ENCODE data around the gene CLCN6. TPM values are rescaled to one million over a fixed set of nuclear protein-coding genes. Genes with fewer than 3 reads are reported as not detected.
A peak's percentile ranks its signal among the peaks of the same experiment; 100 is the strongest.

CLCN6 gene
- total RNA-seq, 1 experiment from 2014 or later = 13.7 TPM

DNA sequence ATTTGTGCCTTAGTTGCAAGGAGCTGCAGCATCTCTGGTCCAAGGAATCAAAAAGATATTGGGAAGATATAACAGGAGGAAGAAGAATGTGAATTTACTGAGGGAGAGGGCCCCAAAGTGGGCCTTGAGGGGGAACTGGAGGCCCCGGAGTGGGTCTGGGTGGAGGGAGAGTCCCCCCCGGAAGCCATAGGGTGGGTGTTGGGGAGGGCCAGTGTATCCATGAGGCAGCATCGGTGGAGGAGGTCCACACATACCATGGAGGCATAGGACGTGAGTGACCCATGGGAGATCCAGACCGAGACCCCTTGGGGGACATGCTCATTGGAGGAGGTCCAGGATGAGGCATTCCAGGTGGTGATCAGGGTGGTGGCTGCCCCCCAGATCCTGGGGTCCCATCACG is 44.7 kb upstream of the CLCN6 start:
- ChIA-PET POLR2A (no interaction called here), RAD21 (ENCODE audit: low non-redundant PET in 1 of 2, low total read pairs in 2 of 2, uncharacterized antibody in 2 of 2, unreplicated experiment in 2 of 2) (no interaction called here), CTCF (no interaction called here)
- Histone ChIP-seq H3K4me1 (ENCODE audit: control insufficient read depth in 1 of 2, insufficient read depth in 2 of 2, low read length in 2 of 2) (peaks cover 0 to 8% of the 10 kb centered on the region in 2 experiments; a peak in 1 of 4 replicates), H3K27me3 (ENCODE audit: insufficient read depth, low read length) (no peaks in the 10 kb centered on the region), H4K20me1 (ENCODE audit: insufficient read depth) (no peaks in the 10 kb centered on the region), H3K9me3 (ENCODE audit: control insufficient read depth in 1 of 2, insufficient read depth in 1 of 2, low read depth in 1 of 2, low read length in 2 of 2) (no peaks in the 10 kb centered on the region; a peak in 1 of 4 replicates), H3K79me2 (ENCODE audit: insufficient read depth, low read length) (no peaks in the 10 kb centered on the region), H3K9ac (ENCODE audit: low read length) (no peak overlapping the region), H3K27ac (ENCODE audit: low read depth, low read length) (no peak overlapping the region), H3K9me2 (ENCODE audit: insufficient read depth) (no peaks in the 10 kb centered on the region), H3K36me3 (ENCODE audit: control insufficient read depth in 1 of 2, insufficient read depth in 2 of 2, low read length in 2 of 2) (no peaks in the 10 kb centered on the region), H2AFZ (ENCODE audit: low read depth, low read length, poor library complexity, severe bottlenecking) (no peak overlapping the region), H3K4me3 (replicated peaks in 1 of 2; ENCODE audit: low read depth in 1 of 2, low read length in 2 of 2) (no peak overlapping the region), H3K4me2 (ENCODE audit: low read length) (no peak overlapping the region)
- no peak for DNase-seq (ENCODE audit: low read depth, low spot score)
- no peak for ATAC-seq
- TF ChIP-seq, protein P1, sequence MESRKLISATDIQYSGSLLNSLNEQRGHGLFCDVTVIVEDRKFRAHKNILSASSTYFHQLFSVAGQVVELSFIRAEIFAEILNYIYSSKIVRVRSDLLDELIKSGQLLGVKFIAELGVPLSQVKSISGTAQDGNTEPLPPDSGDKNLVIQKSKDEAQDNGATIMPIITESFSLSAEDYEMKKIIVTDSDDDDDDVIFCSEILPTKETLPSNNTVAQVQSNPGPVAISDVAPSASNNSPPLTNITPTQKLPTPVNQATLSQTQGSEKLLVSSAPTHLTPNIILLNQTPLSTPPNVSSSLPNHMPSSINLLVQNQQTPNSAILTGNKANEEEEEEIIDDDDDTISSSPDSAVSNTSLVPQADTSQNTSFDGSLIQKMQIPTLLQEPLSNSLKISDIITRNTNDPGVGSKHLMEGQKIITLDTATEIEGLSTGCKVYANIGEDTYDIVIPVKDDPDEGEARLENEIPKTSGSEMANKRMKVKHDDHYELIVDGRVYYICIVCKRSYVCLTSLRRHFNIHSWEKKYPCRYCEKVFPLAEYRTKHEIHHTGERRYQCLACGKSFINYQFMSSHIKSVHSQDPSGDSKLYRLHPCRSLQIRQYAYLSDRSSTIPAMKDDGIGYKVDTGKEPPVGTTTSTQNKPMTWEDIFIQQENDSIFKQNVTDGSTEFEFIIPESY (IDR thresholded peaks at IDR 0.05; ENCODE audit: extremely low read depth, insufficient replicate concordance, low read length) = no peak
- TF ChIP-seq YY1 (IDR thresholded peaks at IDR 0.05; ENCODE audit: extremely low read depth, insufficient replicate concordance, low read depth, low read length) (no peak), TCF7L2 (IDR thresholded peaks at IDR 0.05; ENCODE audit: borderline replicate concordance, extremely low read depth, insufficient read depth, insufficient read length) (no peak), FOSL1 (IDR thresholded peaks at IDR 0.05; ENCODE audit: low read depth) (no peak), ZNF274 (IDR thresholded peaks at IDR 0.05; ENCODE audit: low read depth, low read length) (no peak)
- intact Hi-C loops (cut with micrococcal nuclease) = no loop called here
- no TSS peak for BruUV-seq (replicated peaks)

DNA sequence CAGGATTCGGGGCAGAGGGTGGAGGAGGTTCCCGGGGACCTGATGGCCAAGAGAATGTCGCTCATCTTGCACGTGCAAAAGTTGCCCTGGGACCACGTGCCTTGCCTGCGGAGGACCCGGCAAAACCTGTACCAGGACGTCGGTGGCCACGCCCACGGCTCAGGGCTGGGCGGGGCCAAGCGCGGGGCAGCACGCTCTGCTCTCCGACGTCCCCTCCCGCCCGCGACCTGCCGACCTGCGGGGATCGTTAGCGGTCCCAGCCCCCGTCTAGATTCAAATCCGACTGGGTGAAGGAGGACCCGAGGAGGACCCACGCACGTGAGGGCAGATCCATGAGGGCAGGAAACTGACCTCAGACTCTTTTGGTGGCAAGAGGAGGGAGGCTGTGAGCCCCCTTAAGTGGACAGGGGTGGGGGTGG is 44.0 kb upstream of the CLCN6 start, which contains the start of gene C1orf167:
Gene C1orf167, plus strand, starts transcription at position 206 of the 419 bp plus-strand sequence. CDS start 2,208 bp downstream, outside the sequence.
- Histone ChIP-seq H3K27ac (ENCODE audit: low read depth, low read length) (no peak within 1 kb of the TSS), H3K9ac (ENCODE audit: low read length) (no peak within 1 kb of the TSS), H3K4me1 (ENCODE audit: control insufficient read depth in 1 of 2, insufficient read depth in 2 of 2, low read length in 2 of 2) (peaks cover 0 to 8% of the 10 kb centered on the region in 2 experiments; a peak in 1 of 4 replicates), H2AFZ (ENCODE audit: low read depth, low read length, poor library complexity, severe bottlenecking) (peak within 1 kb of the TSS; percentile 40), H3K9me3 (ENCODE audit: control insufficient read depth in 1 of 2, insufficient read depth in 1 of 2, low read depth in 1 of 2, low read length in 2 of 2) (no peaks in the 10 kb centered on the region; a peak in 1 of 4 replicates), H3K36me3 (ENCODE audit: control insufficient read depth in 1 of 2, insufficient read depth in 2 of 2, low read length in 2 of 2) (no peaks in the 10 kb centered on the region), H3K27me3 (ENCODE audit: insufficient read depth, low read length) (no peaks in the 10 kb centered on the region), H3K4me3 (replicated peaks in 1 of 2; ENCODE audit: low read depth in 1 of 2, low read length in 2 of 2) (no peak within 1 kb of the TSS), H3K4me2 (ENCODE audit: low read length) (no peak within 1 kb of the TSS), H4K20me1 (ENCODE audit: insufficient read depth) (no peaks in the 10 kb centered on the region), H3K79me2 (ENCODE audit: insufficient read depth, low read length) (no peaks in the 10 kb centered on the region), H3K9me2 (ENCODE audit: insufficient read depth) (no peaks in the 10 kb centered on the region)
- peak; percentile 86 for ATAC-seq
- RAD21 ChIA-PET (ENCODE audit: low non-redundant PET in 1 of 2, low total read pairs in 2 of 2, uncharacterized antibody in 2 of 2, unreplicated experiment in 2 of 2) = no interaction called here
- DNase-seq (ENCODE audit: low read depth, low spot score) = no peak
- CTCF ChIA-PET = no interaction called here
- POLR2A ChIA-PET = no interaction called here
- TF ChIP-seq JUND (IDR thresholded peaks at IDR 0.05) = no peak
- TF ChIP-seq, protein P2, sequence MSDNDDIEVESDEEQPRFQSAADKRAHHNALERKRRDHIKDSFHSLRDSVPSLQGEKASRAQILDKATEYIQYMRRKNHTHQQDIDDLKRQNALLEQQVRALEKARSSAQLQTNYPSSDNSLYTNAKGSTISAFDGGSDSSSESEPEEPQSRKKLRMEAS (IDR thresholded peaks at IDR 0.05) = peak; percentile 57
- TF ChIP-seq SIN3A (IDR thresholded peaks at IDR 0.05; ENCODE audit: low read depth) = no peak
- TF ChIP-seq SRF (IDR thresholded peaks at IDR 0.05; ENCODE audit: low read depth) = no peak
- TF ChIP-seq, protein P3, sequence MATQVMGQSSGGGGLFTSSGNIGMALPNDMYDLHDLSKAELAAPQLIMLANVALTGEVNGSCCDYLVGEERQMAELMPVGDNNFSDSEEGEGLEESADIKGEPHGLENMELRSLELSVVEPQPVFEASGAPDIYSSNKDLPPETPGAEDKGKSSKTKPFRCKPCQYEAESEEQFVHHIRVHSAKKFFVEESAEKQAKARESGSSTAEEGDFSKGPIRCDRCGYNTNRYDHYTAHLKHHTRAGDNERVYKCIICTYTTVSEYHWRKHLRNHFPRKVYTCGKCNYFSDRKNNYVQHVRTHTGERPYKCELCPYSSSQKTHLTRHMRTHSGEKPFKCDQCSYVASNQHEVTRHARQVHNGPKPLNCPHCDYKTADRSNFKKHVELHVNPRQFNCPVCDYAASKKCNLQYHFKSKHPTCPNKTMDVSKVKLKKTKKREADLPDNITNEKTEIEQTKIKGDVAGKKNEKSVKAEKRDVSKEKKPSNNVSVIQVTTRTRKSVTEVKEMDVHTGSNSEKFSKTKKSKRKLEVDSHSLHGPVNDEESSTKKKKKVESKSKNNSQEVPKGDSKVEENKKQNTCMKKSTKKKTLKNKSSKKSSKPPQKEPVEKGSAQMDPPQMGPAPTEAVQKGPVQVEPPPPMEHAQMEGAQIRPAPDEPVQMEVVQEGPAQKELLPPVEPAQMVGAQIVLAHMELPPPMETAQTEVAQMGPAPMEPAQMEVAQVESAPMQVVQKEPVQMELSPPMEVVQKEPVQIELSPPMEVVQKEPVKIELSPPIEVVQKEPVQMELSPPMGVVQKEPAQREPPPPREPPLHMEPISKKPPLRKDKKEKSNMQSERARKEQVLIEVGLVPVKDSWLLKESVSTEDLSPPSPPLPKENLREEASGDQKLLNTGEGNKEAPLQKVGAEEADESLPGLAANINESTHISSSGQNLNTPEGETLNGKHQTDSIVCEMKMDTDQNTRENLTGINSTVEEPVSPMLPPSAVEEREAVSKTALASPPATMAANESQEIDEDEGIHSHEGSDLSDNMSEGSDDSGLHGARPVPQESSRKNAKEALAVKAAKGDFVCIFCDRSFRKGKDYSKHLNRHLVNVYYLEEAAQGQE (IDR thresholded peaks at IDR 0.05; ENCODE audit: low read depth) = no peak
- no peak for TF ChIP-seq ZFX (IDR thresholded peaks at IDR 0.05)
- no peak for TF ChIP-seq YY1 (IDR thresholded peaks at IDR 0.05; ENCODE audit: extremely low read depth, insufficient replicate concordance, low read depth, low read length)
- intact Hi-C loops (cut with micrococcal nuclease) = no loop called here
- no TSS peak for BruUV-seq (replicated peaks)

Measured in HCT116 (cell line).